Mesenchymal stem cell (in vitro differentiated cells and primary cell): ENCODE data around the gene MUC15.
"Not testable (repeated sequence)": the region's sequence is repeated elsewhere in the genome, so short reads cannot be mapped to it uniquely, and the experiment has no call there.

Experiments
- DNase-seq: peaks from one replicate; pipeline ENCODE4 v3.0.0-alpha.2; 2013
- H2AFZ ChIP-seq: one replicate; pipeline ENCODE4 v1.6.1; 2013; ENCODE audit warnings: low read depth, mild to moderate bottlenecking, control low read depth, inconsistent platforms, low read length, moderate library complexity
- H2AK5ac ChIP-seq: 2 replicates; pipeline ENCODE4 v1.6.1; 2013; ENCODE audit warnings: low read length, moderate library complexity, mild to moderate bottlenecking, inconsistent platforms; ENCODE audit not compliant: severe bottlenecking
- H2BK120ac ChIP-seq: one replicate; pipeline ENCODE4 v1.6.1; 2013; ENCODE audit warnings: low read depth, mild to moderate bottlenecking, inconsistent platforms, low read length, moderate library complexity
- H2BK12ac ChIP-seq, 2 experiments: one replicate each; pipeline ENCODE4 v1.6.1; 2013; ENCODE audit warnings: inconsistent platforms in 2 of 2, low read length in 2 of 2, mild to moderate bottlenecking in 2 of 2, moderate library complexity in 2 of 2, control low read depth in 1 of 2
- H2BK15ac ChIP-seq: one replicate; pipeline ENCODE4 v1.6.1; 2013; ENCODE audit warnings: mild to moderate bottlenecking, low read depth, inconsistent platforms; ENCODE audit not compliant: poor library complexity, severe bottlenecking
- H2BK5ac ChIP-seq: 2 replicates; pipeline ENCODE4 v1.6.1; 2013; ENCODE audit warnings: low read depth, mild to moderate bottlenecking, low read length, control low read depth, inconsistent platforms; ENCODE audit not compliant: poor library complexity, severe bottlenecking
- H3K14ac ChIP-seq, 2 experiments: one replicate each; pipeline ENCODE4 v1.6.1; 2013; ENCODE audit warnings: inconsistent platforms in 2 of 2, low read length in 2 of 2, control low read depth in 1 of 2, mild to moderate bottlenecking in 1 of 2, moderate library complexity in 1 of 2
- H3K18ac ChIP-seq, 2 experiments: one replicate each; pipeline ENCODE4 v1.6.1; 2013; ENCODE audit warnings: inconsistent platforms in 2 of 2, low read length in 2 of 2, control low read depth in 1 of 2, low read depth in 1 of 2, mild to moderate bottlenecking in 1 of 2
- H3K23ac ChIP-seq, 2 experiments: one replicate each; pipeline ENCODE4 v1.6.1; 2013; ENCODE audit warnings: inconsistent platforms in 2 of 2, low read length in 2 of 2, mild to moderate bottlenecking in 2 of 2, moderate library complexity in 2 of 2, control low read depth in 1 of 2
- H3K27ac ChIP-seq: 2 replicates; pipeline ENCODE4 v1.5.1; 2013; ENCODE audit warnings: mild to moderate bottlenecking, moderate library complexity, low read length, control low read depth, inconsistent platforms; ENCODE audit not compliant: poor library complexity, severe bottlenecking
- H3K27me3 ChIP-seq, 2 experiments: 2 replicates each; pipeline versions ENCODE4 v1.6.1 to v1.7.0; 2013; ENCODE audit warnings: low read length in 2 of 2, mild to moderate bottlenecking in 2 of 2, moderate library complexity in 2 of 2, control low read depth in 1 of 2, inconsistent platforms in 1 of 2; ENCODE audit not compliant: control insufficient read depth in 1 of 2, insufficient read depth in 1 of 2
- H3K36me3 ChIP-seq, 2 experiments: 2 replicates each; pipeline versions ENCODE4 v1.6.1 to v1.7.0; 2013; ENCODE audit warnings: low read length in 2 of 2, control low read depth in 1 of 2, inconsistent platforms in 1 of 2, low read depth in 1 of 2, mild to moderate bottlenecking in 1 of 2; ENCODE audit not compliant: insufficient read depth in 2 of 2, control insufficient read depth in 1 of 2
- H3K4ac ChIP-seq, 2 experiments: one replicate each; pipeline ENCODE4 v1.6.1; 2013; ENCODE audit warnings: inconsistent platforms in 2 of 2, low read length in 2 of 2, mild to moderate bottlenecking in 2 of 2, moderate library complexity in 2 of 2, control low read depth in 1 of 2, low read depth in 1 of 2
- H3K4me1 ChIP-seq: 2 replicates; pipeline ENCODE4 v1.6.1; 2013; ENCODE audit warnings: low read depth, low read length, control low read depth; ENCODE audit not compliant: control insufficient read depth, insufficient read depth
- H3K4me2 ChIP-seq: 2 replicates; pipeline ENCODE4 v1.6.1; 2013; ENCODE audit warnings: low read length, mild to moderate bottlenecking, inconsistent platforms; ENCODE audit not compliant: poor library complexity, severe bottlenecking
- H3K4me3 ChIP-seq, 2 experiments: 2 replicates each; pipeline versions ENCODE4 v1.5.1 to v1.7.0; 2013; ENCODE audit warnings: low read length in 2 of 2, mild to moderate bottlenecking in 2 of 2, control low read depth in 1 of 2, low read depth in 1 of 2; ENCODE audit not compliant: insufficient read depth in 1 of 2
- H3K79me1 ChIP-seq: replicated peaks from 2 replicates; pipeline ENCODE4 v1.6.1; 2013; ENCODE audit warnings: mild to moderate bottlenecking, control low read depth, low read length, inconsistent platforms; ENCODE audit not compliant: poor library complexity, severe bottlenecking
- H3K9ac ChIP-seq: 2 replicates; pipeline ENCODE4 v1.7.0; 2013; ENCODE audit warnings: mild to moderate bottlenecking, low read length, moderate library complexity
- H3K9me3 ChIP-seq: 2 replicates; pipeline ENCODE4 v1.7.0; 2013; ENCODE audit warnings: mild to moderate bottlenecking, low read length; ENCODE audit not compliant: control insufficient read depth
- H4K8ac ChIP-seq: one replicate; pipeline ENCODE4 v1.6.1; 2013; ENCODE audit warnings: inconsistent platforms, mild to moderate bottlenecking, low read length, moderate library complexity
- H4K91ac ChIP-seq: one replicate; pipeline ENCODE4 v1.6.1; 2013; ENCODE audit warnings: mild to moderate bottlenecking, low read length, inconsistent platforms
- WGBS: methylation state at CpG from one replicate; pipeline ENCODE4 v1.1.7; 2013; ENCODE audit warnings: mixed read lengths; 5-methylcytosine and 5-hydroxymethylcytosine counted together

Gene MUC15

DNA sequence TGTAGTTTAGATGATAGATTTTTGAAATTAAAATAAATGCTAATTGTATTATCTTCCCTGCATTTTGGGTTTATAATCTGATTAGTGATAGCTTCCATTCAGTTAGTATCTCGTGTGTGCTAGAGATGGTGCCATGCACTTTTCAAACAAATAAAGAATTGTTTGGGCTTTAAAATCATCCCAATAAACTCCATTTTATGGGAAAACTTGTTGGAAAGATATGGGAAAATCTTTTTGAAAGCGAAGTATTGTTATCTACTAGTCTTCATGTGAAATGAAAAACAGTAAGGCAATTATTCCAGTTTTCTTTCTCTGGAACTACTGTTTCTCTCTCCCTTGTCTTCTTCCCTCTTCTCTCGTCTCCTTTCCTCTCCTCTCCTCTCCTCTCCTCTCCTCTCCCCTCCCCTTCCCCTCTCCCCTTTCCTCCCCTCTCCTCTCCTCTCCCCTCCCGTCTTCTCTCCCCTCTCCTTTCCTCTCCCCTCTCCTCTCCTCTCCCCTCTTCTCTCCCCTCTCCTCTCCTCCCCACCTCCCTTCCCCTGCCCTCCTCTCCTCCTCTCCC, 27.9 kb upstream of the MUC15 start:
- H3K9me3 ChIP-seq = no peaks in the 10 kb centered on the region
- no peak overlapping the region for H2BK5ac ChIP-seq
- H4K8ac ChIP-seq = no peak overlapping the region
- no peak overlapping the region for H3K4me3 ChIP-seq
- H3K4me2 ChIP-seq = no peak overlapping the region
- no peak overlapping the region for H3K18ac ChIP-seq
- H3K36me3 ChIP-seq = no peaks in the 10 kb centered on the region
- no peak overlapping the region for H2BK15ac ChIP-seq
- H3K27me3 ChIP-seq = no peaks in the 10 kb centered on the region
- no peak for DNase-seq
- no peak overlapping the region for H2AFZ ChIP-seq
- H3K79me1 ChIP-seq = no peaks in the 10 kb centered on the region
- no peak overlapping the region for H4K91ac ChIP-seq
- no peak overlapping the region for H2BK12ac ChIP-seq
- no peak overlapping the region for H3K4ac ChIP-seq
- no peak overlapping the region for H2AK5ac ChIP-seq
- no peak overlapping the region for H2BK120ac ChIP-seq
- peak overlapping the region; percentile 28 for H3K9ac ChIP-seq
- no peak overlapping the region for H3K27ac ChIP-seq
- 81% methylated on average over 1 of the region's 4 CpGs for WGBS
- no peak overlapping the region for H3K23ac ChIP-seq
- H3K4me1 ChIP-seq = no peaks in the 10 kb centered on the region
- no peak overlapping the region for H3K14ac ChIP-seq

GRCh38 chr11:26599425-26599824, 27.4 kb upstream of the MUC15 start:
- H3K14ac ChIP-seq = no peak overlapping the region

DNA sequence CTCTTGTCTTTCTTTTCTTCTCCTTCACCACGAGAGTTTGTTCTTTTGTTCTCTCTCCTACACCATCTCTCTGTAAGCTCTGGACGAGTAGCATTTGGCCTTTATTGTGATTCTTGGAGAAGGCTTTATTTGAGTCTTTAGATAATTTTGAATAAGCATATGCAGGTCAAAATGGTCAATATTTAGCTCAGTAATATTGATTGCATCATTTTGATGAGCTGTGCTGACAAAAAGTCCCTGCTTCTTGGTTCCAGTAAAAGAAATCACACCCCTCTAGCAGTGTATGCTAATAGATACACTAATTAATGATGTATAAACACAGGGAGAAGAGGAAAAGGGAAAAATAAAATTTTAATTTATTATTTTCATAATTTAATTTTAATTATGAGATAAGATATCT, 25.8 kb upstream of the MUC15 start:
- no peaks in the 10 kb centered on the region for H3K79me1 ChIP-seq
- H2BK5ac ChIP-seq = no peak overlapping the region
- H3K27me3 ChIP-seq = no peaks in the 10 kb centered on the region
- no peak overlapping the region for H2AFZ ChIP-seq
- H3K14ac ChIP-seq = no peak overlapping the region
- H2AK5ac ChIP-seq = no peak overlapping the region
- no peak overlapping the region for H2BK12ac ChIP-seq
- no peak overlapping the region for H3K9ac ChIP-seq
- H3K4me2 ChIP-seq = no peak overlapping the region
- H3K9me3 ChIP-seq = no peaks in the 10 kb centered on the region
- no peak for DNase-seq
- H3K4me1 ChIP-seq = no peaks in the 10 kb centered on the region
- no peak overlapping the region for H4K8ac ChIP-seq
- no CpG with 5 or more reads among the region's 2 CpGs for WGBS
- no peak overlapping the region for H3K18ac ChIP-seq
- H2BK120ac ChIP-seq = no peak overlapping the region
- H3K36me3 ChIP-seq = no peaks in the 10 kb centered on the region
- H3K4ac ChIP-seq = no peak overlapping the region
- H4K91ac ChIP-seq = no peak overlapping the region
- no peak overlapping the region for H3K27ac ChIP-seq
- H3K23ac ChIP-seq = no peak overlapping the region
- no peak overlapping the region for H2BK15ac ChIP-seq
- H3K4me3 ChIP-seq = no peak overlapping the region

More at GRCh38 chr11:26599425-26599824, 27.4 kb upstream of the MUC15 start:
- H2AK5ac ChIP-seq = no peak overlapping the region
- no peaks in the 10 kb centered on the region for H3K9me3 ChIP-seq
- H3K23ac ChIP-seq = no peak overlapping the region
- H3K4me3 ChIP-seq = no peak overlapping the region
- H4K8ac ChIP-seq = no peak overlapping the region
- DNase-seq = peak; percentile 60
- no peaks in the 10 kb centered on the region for H3K4me1 ChIP-seq
- no peak overlapping the region for H2BK120ac ChIP-seq
- H2BK12ac ChIP-seq = no peak overlapping the region
- H3K9ac ChIP-seq = peak overlapping the region; percentile 28
- H2AFZ ChIP-seq = no peak overlapping the region
- no peak overlapping the region for H2BK15ac ChIP-seq
- H3K79me1 ChIP-seq = no peaks in the 10 kb centered on the region
- no peak overlapping the region for H2BK5ac ChIP-seq
- no peaks in the 10 kb centered on the region for H3K36me3 ChIP-seq
- H3K4me2 ChIP-seq = no peak overlapping the region
- no peak overlapping the region for H3K4ac ChIP-seq
- WGBS = 88% methylated on average over 2 of the region's 2 CpGs
- no peak overlapping the region for H3K27ac ChIP-seq
- H4K91ac ChIP-seq = no peak overlapping the region
- no peak overlapping the region for H3K18ac ChIP-seq
- H3K27me3 ChIP-seq = no peaks in the 10 kb centered on the region

GRCh38 chr11:26597049-26597689, 25.1 kb upstream of the MUC15 start:
- not testable (repeated sequence) for H3K9ac ChIP-seq, H3K79me1 ChIP-seq, H2AK5ac ChIP-seq, H3K4me1 ChIP-seq, DNase-seq, H2AFZ ChIP-seq, H3K9me3 ChIP-seq, H2BK12ac ChIP-seq, H4K91ac ChIP-seq, H3K4ac ChIP-seq, H2BK120ac ChIP-seq, H4K8ac ChIP-seq, H3K27me3 ChIP-seq, H3K36me3 ChIP-seq, H3K18ac ChIP-seq, H3K4me2 ChIP-seq, H2BK5ac ChIP-seq, H3K27ac ChIP-seq, H3K4me3 ChIP-seq, H3K23ac ChIP-seq, H3K14ac ChIP-seq, H2BK15ac ChIP-seq
- 96% methylated on average over 20 of the region's 20 CpGs for WGBS
